IMR-90 (cell line): ENCODE data around the gene ATP8B4.

Experiments
- BHLHE40 ChIP-seq: fragments of 150-350 bp; IDR thresholded peaks from 2 replicates; pipeline ENCODE4 v1.6.1; 2016; ENCODE audit warnings: mild to moderate bottlenecking, low read depth, low read length
- CTCF ChIP-seq: conservative IDR thresholded peaks from 2 replicates; pipeline ENCODE4 v1.5.1; 2012; ENCODE audit warnings: mild to moderate bottlenecking, low read depth, low read length, improper control_type of control experiment
- ELK1 ChIP-seq: fragments of 150-350 bp; IDR thresholded peaks from 2 replicates; pipeline ENCODE4 v1.6.1; 2016; ENCODE audit warnings: low read depth, mild to moderate bottlenecking, low read length, moderate library complexity, borderline replicate concordance
- MXI1 ChIP-seq: IDR thresholded peaks from 2 replicates; pipeline ENCODE4 v1.6.1; 2012; ENCODE audit warnings: low read depth, mild to moderate bottlenecking, low read length, moderate library complexity, borderline replicate concordance
- POLR2A ChIP-seq: IDR thresholded peaks from 2 replicates; pipeline ENCODE4 v1.6.1; 2012; ENCODE audit warnings: mild to moderate bottlenecking, low read depth, low read length
- RAD21 ChIP-seq: IDR thresholded peaks from 2 replicates; pipeline ENCODE4 v1.6.1; 2012; ENCODE audit warnings: low read length, improper control_type of control experiment

DNA sequence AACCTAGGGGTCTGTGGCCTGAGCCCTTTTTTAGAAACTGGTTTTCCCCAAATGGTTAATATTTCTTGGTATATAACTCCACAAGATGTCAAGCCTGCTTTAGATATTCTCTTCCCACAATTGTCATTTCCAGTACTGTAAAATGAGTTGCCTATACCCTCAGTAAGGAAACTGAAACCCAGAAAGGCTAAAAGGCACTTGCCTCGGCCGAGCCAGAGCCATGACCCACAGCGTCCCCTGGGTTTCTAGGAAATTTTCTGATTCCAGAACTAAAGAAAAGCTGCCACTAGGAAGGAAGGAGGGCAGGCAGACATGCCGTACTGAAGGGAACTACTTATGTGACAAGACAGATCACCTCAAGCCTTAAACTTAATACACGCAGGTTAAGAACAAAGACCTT, 59.1 kb downstream of the ATP8B4 start:
- TF ChIP-seq MXI1 (no peak), CTCF (no peak), ELK1 (no peak), BHLHE40 (no peak), POLR2A (no peak), RAD21 (no peak)
